ENCODE measurements around the gene IL1RAPL1.

The IL1RAPL1 gene

GRCh38 chrX:29136904-29137303 is 549.7 kb downstream of the IL1RAPL1 start:
- DNase-seq = no peak

- DNase-seq = no peak
These were observed 550.8 kb downstream of the IL1RAPL1 start for GRCh38 chrX:29138003-29138402.

- DNase-seq = no peak
These were observed 556.1 kb downstream of the IL1RAPL1 start for GRCh38 chrX:29143356-29143755.

GRCh38 chrX:29143756-29144155 is 556.5 kb downstream of the IL1RAPL1 start:
- no peak for DNase-seq

DNA sequence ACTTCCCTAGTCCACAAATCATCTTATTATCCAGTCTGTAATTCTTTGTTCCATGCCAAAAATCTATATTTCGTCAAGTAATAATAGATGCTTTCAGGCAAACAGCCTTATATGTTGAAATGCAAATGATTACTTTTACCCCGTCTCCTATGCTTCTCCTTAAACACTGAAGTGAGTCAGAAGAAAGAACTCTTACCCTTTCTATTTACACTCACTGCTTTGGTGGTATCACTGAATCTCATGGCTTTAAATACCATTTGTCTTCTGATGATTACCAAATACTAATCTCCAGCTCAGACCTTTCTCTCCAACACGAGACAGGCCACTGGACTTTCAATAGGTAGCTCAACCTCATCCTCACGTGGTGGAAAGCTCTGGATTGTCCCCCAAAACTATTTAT is 558.1 kb downstream of the IL1RAPL1 start:
- DNase-seq = no peak

- no peak for DNase-seq
These were observed 561.3 kb downstream of the IL1RAPL1 start for GRCh38 chrX:29148511-29148910.

GRCh38 chrX:29155286-29155685 is 568.0 kb downstream of the IL1RAPL1 start:
- no peak for DNase-seq

DNA sequence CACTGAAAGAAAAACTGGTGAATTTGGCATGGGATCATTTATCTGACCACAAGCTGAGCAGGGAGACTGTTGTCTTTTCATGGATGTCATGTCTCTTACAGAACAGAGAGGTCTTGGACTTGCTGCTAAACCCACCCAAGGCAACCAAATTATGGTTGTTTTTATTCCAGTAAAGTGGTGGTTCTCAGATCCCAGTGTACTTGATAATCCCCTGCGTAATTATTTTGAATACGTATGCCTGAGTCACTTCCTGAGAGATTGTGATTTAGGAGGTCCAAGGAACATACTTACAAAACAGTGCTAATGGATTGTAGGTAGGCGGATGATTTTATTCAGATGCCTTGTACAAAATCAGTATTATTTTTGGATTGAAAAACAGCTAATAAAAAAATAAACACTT is 585.6 kb downstream of the IL1RAPL1 start:
- DNase-seq = no peak

GRCh38 chrX:29187264-29187663 is 600.0 kb downstream of the IL1RAPL1 start:
- no peak for DNase-seq

GRCh38 chrX:29196501-29196900 is 609.3 kb downstream of the IL1RAPL1 start:
- no peak for DNase-seq

DNA sequence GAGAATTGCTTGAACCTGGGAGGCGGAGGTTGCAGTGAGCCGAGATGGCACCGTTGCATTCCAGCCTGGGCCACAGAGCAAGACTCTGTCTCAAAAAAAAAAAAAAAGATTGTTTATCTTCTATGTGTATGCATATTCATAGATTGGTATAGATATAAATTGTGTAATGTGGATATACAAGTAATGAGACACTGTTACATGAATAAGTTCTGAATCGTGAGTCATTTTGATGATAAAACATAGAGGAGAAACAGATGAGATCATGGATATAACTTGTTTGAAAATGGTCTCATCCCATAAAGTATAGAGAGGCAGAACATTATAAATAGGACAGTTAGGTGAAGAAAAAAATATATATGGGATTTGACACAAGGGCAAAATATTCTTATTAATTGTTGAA is 628.0 kb downstream of the IL1RAPL1 start:
- DNase-seq = no peak

DNA sequence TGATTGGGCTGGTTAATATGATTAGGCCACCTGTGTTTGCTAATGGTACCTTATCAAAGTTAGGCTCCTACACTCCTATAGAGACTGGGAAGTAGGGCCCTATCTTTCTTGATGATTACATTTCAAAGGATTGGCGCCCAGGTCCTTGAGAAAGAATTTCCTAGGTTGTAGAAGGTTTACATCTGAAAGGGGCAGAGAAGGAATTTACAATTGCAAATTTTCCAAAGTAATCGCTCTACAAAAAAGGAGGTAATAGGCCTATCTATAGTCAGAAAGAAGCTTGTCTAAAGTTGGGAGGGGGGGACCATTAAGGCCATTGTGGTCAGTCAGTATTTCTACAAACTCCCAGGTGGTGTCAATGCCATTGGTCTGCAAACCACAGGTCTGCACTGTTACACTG is 638.4 kb downstream of the IL1RAPL1 start:
- no peak for DNase-seq

DNA sequence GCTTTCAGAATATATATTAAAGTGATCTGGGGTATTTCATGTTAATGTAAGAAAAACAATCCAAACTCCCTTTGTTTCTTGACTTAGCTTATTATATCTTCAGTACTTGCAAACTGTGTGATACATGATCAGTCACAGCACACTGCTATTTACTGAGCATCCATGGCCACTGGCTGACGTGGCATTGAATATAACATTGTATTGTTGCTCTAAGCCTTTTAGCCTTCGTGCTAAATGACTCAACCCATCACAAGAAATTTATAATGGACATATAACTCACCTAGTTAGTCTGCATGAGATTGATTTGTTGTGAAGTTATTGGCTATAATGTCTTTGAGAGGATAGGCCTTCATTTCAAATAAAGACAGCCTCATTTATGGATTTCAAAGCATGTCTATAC is 642.6 kb downstream of the IL1RAPL1 start:
- DNase-seq = no peak

DNA sequence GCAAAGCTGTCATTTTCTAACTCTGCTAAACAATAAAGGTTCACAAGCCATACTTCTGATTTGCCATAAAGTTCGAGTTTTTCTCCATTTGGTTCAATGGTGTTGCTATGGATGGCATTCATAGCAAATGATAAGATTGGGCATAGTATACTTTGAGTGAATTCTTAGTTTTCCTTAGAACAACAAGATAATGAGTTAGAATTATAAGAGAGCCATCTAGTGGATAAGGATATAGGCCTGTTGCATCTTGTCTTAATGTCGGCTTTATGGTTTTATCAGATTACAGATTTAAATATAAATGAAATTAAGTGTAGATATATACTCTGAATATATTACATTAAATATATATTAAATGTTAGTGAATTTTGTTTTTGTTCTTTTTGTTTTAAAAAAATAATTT is 644.6 kb downstream of the IL1RAPL1 start:
- no peak for DNase-seq

GRCh38 chrX:29233592-29234183 is 646.4 kb downstream of the IL1RAPL1 start:
- DNase-seq = no peak

DNA sequence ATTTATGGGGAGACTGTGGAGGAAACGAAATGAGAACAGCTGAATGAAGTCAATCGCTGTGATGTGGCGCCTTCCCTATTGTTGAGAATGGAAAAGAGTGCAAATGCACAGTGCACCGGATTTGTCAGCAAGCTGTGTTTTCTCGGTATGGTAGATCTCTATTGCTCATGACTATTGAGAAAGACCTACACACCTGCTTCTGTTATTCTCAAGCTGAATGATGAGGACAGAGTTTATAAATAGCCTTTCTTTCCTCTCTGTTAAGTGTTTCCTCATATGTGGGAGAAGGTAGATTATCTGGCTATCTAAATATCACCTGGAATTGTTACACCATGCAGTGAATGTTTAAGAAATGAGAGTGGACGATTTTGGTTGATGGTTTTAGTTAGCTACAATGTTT is 650.7 kb downstream of the IL1RAPL1 start:
- no peak for DNase-seq

DNA sequence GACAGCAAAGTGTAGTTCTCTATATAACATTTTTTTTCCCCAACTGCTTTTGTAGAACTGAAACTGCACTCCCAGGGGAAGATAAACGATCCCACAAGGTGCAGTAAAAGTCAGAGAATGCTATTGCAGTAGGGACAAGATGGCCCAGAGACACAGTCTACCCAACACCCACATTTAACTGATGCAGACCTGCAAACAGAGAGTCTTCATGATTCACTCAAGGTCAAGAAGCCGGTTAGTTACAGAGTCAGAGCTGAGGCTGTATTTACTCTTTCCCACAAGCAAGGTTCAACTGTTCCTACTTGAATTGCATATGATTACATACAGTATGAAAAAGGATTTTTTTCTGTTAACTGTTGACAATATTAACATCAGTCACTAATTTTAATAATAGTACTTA is 654.6 kb downstream of the IL1RAPL1 start:
- DNase-seq = no peak

DNA sequence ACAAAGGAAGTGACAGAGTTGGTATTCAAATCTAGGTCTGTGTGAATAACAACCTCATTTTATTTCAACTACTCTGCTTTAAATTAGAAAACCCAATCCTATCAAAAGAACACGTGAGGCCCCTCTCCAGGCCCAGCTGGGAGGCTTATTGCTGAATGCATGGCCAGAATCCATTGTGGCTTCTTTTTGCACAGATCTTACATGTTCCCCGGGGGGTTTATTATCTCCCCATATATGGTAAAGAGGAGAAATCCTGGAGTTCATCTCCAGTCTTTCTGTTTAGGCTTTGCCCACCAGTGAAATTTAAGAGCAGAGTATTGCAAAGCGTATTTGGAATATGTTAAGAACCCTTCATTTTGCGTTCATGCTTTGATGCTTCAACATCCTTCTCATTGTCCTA is 655.6 kb downstream of the IL1RAPL1 start:
- no peak for DNase-seq

DNA sequence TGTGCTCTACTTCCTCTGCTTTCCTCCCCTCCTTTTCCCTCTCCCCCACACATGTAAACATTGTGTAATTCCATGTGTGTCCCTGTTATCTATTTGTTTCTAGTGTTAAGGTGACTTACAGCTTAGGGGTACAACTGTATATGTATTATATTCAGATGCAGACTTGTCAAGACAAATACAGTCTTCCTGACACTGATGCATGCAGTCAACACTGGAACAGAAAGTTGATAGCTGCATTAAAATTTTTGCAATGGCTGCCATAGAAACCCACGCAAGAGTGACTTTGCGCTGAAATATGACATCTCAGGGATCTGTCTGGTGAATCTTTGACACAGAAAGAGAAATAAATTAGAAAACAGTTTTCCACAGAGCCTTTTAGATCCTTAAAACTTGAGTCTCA is 656.7 kb downstream of the IL1RAPL1 start:
- DNase-seq = no peak

DNA sequence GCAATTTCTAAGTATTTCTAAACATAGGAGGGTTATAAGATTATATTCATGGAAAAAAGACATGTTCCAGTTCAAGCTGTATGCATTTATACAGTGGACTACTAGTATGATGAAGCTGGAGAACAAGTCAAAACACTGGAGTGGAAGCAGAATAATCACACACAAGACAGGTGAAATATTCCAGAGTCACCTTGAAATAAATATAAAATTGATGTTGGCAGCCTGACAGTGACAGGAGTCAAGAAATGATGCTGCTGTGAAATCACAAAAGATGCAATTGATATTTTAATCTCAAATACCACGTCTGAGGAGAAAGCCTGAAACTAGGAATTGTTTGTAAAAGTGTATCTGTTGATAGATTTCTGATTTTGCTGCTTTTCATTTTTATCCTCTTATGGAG is 667.3 kb downstream of the IL1RAPL1 start:
- DNase-seq = no peak

DNA sequence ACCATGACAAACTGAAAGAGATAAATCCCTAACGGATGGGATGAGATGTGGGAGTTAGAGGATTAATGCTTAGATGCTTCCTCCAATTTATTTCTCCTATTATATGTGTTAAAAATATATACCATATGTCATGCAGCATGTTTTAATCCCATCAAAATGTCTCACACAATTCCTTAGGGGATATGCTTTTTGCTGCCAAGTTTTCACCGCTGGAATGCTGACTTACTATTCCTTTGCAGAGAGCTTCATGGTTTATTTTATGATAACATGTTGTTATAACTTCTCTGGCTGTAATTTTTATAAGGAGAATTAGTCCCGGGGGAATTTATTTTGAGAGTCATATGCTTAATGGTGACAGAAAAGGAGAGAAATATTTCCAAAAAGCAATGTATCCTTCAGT is 670.3 kb downstream of the IL1RAPL1 start:
- no peak for DNase-seq

DNA sequence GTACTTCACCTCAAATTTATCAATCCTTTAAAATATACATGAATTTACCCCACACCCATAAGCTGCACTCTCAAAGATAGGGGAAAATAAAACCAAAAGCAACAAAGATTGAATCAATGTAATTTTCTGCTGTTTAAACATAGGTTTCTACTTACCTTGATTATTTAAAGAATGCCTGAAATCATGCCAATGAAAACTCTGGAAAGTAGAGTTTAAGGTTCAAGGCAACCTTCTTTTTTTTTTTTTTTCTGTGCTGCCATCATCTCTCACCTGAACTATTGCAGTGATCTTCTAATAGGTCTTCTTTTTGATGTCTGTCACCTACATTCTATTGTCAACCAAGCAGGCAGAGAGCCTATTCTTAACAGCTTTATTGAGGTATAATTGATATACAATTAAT is 682.1 kb downstream of the IL1RAPL1 start:
- DNase-seq = no peak

DNA sequence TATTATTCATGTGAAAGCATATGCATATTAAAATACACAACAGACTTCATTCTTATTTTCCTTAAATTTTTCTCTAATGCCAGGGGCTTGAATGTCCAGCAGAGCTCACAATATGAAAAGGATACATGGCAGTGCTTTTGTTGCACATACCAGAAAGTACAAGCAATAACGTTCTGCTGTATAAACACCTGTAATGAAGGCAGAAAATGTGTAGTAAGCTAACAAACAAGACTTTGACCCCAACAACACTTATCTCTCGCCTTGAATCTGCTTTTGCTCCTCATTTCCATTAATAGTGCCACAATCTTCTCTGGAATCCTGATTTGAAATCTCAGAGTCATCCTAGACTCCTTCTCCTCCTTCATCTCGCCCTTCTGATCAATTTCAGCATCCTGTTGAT is 687.3 kb downstream of the IL1RAPL1 start:
- DNase-seq = no peak

DNA sequence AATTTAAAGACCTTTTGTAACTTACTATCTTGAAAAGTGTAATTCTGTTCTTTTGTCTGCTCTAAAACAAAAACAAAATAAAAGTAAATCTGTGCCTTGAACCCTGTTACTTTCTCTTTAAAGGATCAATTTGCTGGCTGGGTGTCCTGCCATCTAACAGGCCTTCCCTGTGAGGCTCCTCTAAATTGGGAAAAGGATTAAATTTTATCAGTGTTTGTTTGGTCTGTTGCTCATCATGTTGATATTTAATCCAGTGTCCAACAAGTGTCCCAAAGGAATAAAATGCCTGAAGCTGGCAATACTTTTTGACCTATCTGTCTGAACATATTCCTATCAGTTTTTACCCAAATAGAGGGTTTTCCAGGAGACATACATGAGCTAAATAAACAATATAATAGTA is 688.7 kb downstream of the IL1RAPL1 start:
- DNase-seq = no peak

DNA sequence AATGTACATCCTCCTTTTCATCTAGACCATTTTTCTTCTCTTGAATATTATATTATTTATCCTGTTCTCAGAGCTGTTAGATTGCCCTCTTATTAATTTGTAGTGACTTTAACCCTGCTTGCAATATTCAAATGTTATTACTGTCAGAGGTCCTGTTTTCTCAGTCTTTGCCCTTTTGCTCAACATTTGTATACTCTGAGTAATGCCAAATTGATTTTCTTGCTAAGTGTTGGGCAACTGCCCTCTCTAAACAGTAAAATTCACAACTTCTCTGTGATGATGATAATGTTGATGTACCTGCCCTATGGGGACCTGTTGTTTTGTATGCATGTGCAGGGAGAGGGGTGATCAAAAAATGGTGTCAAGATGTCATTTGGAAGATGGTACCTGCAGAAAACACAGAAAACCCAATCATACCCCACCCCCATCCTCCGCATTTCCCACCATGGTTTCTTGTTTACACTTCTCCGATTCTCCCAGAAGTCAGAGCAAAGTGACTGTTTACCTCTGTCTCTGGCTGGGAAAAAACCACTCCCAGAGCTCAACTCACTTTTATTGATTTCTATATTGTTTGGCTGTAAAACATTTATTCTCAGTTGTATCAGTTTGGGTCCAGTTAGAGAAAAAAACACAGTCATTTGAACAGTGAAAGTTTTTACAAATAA is 694.0 kb downstream of the IL1RAPL1 start:
- no peak for DNase-seq
